Measurements from ENCODE around the gene GCGR. TPM values are rescaled to one million over a fixed set of nuclear protein-coding genes. Genes with fewer than 3 reads are reported as not detected.

The GCGR gene
- total RNA-seq, 4 donors from 2014 or later = 0.47 TPM; not detected in 3

DNA sequence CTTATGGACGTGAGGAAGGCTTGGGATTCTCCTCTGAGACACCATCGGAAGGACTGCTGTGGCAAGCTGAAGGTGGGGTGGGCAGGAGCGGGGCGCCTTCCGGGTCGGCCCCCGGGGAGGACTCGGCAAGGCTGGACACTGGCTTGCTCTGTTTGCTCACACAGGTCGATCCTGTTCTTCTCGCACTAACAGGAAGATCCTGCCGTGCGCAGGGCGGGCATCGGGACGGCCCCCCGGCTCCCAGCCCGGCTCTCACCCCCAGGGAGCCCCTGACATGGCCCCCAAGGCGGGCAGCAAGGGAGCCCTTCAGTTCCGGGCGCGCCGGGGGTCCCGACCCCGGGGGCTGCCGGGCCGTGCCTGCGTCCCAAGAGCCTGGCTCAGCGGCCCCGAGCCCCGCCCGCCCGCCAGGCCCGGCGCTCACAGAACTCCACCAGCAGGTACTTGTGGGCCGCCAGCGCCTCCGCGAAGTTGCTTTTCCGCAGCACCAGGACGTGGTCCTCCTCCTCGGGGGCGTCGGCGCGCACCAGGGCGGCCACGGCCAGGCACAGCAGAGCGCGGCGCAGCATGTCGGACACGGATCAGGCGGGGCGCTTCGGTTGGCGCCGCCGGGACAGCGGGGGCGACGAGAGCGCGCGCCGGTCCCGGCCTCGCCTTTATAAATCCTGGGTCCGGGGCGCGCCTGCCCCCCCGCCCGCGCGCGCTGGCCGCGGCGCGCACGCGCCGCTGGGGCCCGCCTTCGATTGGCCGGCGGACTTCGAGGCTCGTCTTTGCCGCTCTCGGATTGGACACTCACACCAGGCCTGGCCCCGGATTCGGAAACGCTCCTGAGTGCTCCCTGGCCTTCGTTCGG, 56.2 kb downstream of the GCGR start, which contains the start of gene P4HB:
TSS of gene P4HB (minus strand) at position 630 of the 850 bp plus-strand sequence. CDS start at position 566, 64 bp downstream.
- Histone ChIP-seq H3K4me1 (peaks cover 0 to 70% (median 25%) of the 10 kb centered on the region in 3 donors), H3K27me3 (no peaks in the 10 kb centered on the region), H3K9me3 (no peaks in the 10 kb centered on the region), H3K36me3 (peaks cover 0 to 44% of the 10 kb centered on the region in 2 donors), H3K4me3 (peak within 1 kb of the TSS; percentile 84 to 88), H3K27ac (peak within 1 kb of the TSS; percentile 87 to 98 (median 91))
- ATAC-seq = no peak
- 0% methylated on average over 8 of the region's 95 CpGs; no CpG with 5 or more reads in 1 of the 2 donors for WGBS, 2 donors (ENCODE audit: low coverage in 1 of 2)
- peak; percentile 74 to 89 for TF ChIP-seq POLR2A (IDR thresholded peaks at IDR 0.05)
- peak; percentile 65 for TF ChIP-seq POLR2AphosphoS5 (IDR thresholded peaks at IDR 0.05)
- no peak for TF ChIP-seq EP300 (IDR thresholded peaks at IDR 0.05)
- TF ChIP-seq, protein P1, sequence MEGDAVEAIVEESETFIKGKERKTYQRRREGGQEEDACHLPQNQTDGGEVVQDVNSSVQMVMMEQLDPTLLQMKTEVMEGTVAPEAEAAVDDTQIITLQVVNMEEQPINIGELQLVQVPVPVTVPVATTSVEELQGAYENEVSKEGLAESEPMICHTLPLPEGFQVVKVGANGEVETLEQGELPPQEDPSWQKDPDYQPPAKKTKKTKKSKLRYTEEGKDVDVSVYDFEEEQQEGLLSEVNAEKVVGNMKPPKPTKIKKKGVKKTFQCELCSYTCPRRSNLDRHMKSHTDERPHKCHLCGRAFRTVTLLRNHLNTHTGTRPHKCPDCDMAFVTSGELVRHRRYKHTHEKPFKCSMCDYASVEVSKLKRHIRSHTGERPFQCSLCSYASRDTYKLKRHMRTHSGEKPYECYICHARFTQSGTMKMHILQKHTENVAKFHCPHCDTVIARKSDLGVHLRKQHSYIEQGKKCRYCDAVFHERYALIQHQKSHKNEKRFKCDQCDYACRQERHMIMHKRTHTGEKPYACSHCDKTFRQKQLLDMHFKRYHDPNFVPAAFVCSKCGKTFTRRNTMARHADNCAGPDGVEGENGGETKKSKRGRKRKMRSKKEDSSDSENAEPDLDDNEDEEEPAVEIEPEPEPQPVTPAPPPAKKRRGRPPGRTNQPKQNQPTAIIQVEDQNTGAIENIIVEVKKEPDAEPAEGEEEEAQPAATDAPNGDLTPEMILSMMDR (IDR thresholded peaks at IDR 0.05) = no peak

DNA sequence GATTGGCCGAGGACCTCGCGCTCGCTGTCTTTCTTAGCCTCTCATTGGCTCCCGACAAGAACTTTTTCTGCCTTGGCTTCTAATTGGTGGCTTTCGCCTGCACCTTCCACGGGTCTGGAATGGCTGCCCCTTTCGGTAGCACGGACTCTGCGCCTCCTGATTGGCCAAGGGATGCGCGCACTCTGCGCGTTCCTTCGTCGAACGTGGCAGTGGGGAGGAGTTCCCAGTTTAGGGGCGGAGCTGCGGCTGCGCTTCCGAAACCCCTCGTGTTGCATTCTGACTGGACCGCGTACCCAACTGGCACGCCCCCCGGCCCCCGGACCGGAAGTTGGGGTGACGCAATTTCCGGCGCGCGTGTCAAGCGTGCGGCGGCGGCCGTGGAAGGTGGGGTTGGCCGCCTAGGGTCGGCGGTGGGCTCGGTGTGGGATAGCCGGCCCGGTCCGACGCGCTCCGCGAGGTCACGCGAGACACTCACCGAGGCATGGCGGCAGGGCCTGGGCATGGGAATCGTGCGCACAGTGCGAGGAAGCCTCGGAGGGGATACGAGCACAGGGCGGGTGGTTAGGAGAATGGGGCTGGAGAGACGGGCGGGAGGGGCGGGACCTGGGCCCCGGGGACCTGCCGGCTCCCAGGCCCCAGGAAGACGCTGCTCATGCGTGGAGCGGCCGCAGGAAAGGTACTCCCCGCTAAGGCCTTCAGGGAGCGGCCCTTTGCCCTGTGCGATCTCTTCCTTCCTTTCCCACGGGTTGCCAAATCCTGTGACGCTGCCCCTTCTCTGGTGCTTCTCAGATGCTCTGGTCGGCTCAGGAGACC, 57.0 kb downstream of the GCGR start:
- peak overlapping the region; percentile 51 to 88 for H3K4me3 ChIP-seq
- peak overlapping the region; percentile 87 to 97 (median 91) for H3K27ac ChIP-seq
- H3K27me3 ChIP-seq = no peaks in the 10 kb centered on the region
- 1 to 2% methylated on average over 11 to 16 of the region's 74 CpGs for WGBS, 2 donors (ENCODE audit: low coverage in 1 of 2)
- H3K9me3 ChIP-seq = no peaks in the 10 kb centered on the region
- H3K36me3 ChIP-seq = peaks cover 0 to 44% of the 10 kb centered on the region in 2 donors
- no peak for TF ChIP-seq EP300 (IDR thresholded peaks at IDR 0.05)
- TF ChIP-seq POLR2AphosphoS5 (IDR thresholded peaks at IDR 0.05) = peak; percentile 98
- peak; percentile 92 to 94 for TF ChIP-seq POLR2A (IDR thresholded peaks at IDR 0.05)
- TF ChIP-seq, protein P1 (IDR thresholded peaks at IDR 0.05) = peak in 1 of 4 experiments; percentile 36
- ATAC-seq = peak; percentile 96
- peaks cover 0 to 67% (median 25%) of the 10 kb centered on the region in 3 donors for H3K4me1 ChIP-seq

DNA sequence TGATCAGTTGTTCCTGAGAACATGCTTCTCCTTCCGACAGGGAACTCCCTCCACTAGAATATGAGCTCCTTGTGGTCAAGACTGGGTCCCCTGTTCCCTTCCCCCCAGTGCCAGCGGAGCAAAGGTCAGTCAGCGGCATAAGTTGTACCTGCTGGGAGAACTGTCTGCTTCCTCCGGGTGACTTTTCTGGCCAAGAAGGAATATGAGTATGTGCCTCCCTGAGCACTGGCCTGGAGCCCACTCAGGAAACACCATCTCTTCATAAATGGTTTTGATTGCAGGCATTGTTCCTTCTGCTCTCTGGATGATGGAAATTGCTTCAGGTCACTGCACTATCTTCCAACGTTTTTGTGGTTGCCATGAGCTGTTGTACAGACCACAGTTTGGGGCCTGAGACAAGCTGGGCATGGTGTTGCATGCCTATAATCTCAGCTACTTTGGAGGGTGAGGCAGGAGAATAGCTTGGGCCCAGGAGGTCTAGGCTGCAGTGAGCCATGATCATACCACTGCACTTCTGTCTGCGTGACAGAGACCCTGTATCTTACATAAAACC, 59.2 kb downstream of the GCGR start:
- WGBS, 2 donors (ENCODE audit: low coverage in 1 of 2) = 53 to 73% methylated on average over 2 to 3 of the region's 6 CpGs
- Histone ChIP-seq H3K9me3 (no peaks in the 10 kb centered on the region), H3K4me3 (no peak overlapping the region), H3K4me1 (peaks cover 0 to 69% (median 32%) of the 10 kb centered on the region in 3 donors), H3K27me3 (no peaks in the 10 kb centered on the region), H3K27ac (no peak overlapping the region), H3K36me3 (peaks cover 0 to 34% of the 10 kb centered on the region in 2 donors)
- no peak for ATAC-seq
- TF ChIP-seq POLR2A (IDR thresholded peaks at IDR 0.05) (no peak), EP300 (IDR thresholded peaks at IDR 0.05) (no peak), POLR2AphosphoS5 (IDR thresholded peaks at IDR 0.05) (no peak)
- TF ChIP-seq, protein P1 (IDR thresholded peaks at IDR 0.05) = no peak

Other genes starting within 250 kb of the GCGR start
- gene NPLOC4, start 167.0 kb upstream of the GCGR start, total RNA-seq = 10 to 100 TPM; 49.5 to 83.8 (median 58.0) TPM
- under 1 TPM in 3 of 4 donors, not detected in 1; 0.27 to 0.89 (median 0.30) TPM for gene TSPAN10, start 167.0 kb upstream of the GCGR start, total RNA-seq
- under 1 TPM in 1 of 4 donors, not detected in 3; 0.62 TPM for gene PDE6G, start 147.6 kb upstream of the GCGR start, total RNA-seq
- gene OXLD1, start 137.5 kb upstream of the GCGR start, total RNA-seq = 10 to 100 TPM; 19.4 to 31.8 (median 25.3) TPM
- 10 to 100 TPM in 2 of 4 donors, 1 to 10 TPM in 2; 8.2 to 16.1 (median 11.4) TPM for gene CCDC137, start 137.4 kb upstream of the GCGR start, total RNA-seq
- gene ARL16, start 120.4 kb upstream of the GCGR start, total RNA-seq = 10 to 100 TPM; 26.2 to 52.8 (median 30.2) TPM
- gene HGS, start 120.1 kb upstream of the GCGR start, total RNA-seq = 10 to 100 TPM; 51.5 to 90.5 (median 66.6) TPM
- 10 to 100 TPM; 27.5 to 42.9 (median 29.3) TPM for gene MRPL12, start 100.8 kb upstream of the GCGR start, total RNA-seq
- gene SLC25A10, start 91.9 kb upstream of the GCGR start, total RNA-seq = 1 to 10 TPM; 3.0 to 8.8 (median 5.0) TPM
- 100 to 1,000 TPM in 1 of 4 donors, 10 to 100 TPM in 3; 70.4 to 131 (median 85.9) TPM for gene MCRIP1, start 29.1 kb downstream of the GCGR start, total RNA-seq
- not detected for gene PPP1R27, start 30.9 kb downstream of the GCGR start, total RNA-seq
- gene P4HB, start 56.4 kb downstream of the GCGR start, total RNA-seq = 100 to 1,000 TPM; 257 to 365 (median 324) TPM
- 100 to 1,000 TPM; 120 to 219 (median 169) TPM for gene ARHGDIA, start 67.2 kb downstream of the GCGR start, total RNA-seq
- 10 to 100 TPM; 26.6 to 68.1 (median 55.5) TPM for gene ALYREF, start 87.4 kb downstream of the GCGR start, total RNA-seq
- gene ANAPC11, start 87.6 kb downstream of the GCGR start, total RNA-seq = 100 to 1,000 TPM in 3 of 4 donors, 10 to 100 TPM in 1; 81.0 to 128 (median 119) TPM
- under 1 TPM in 2 of 4 donors, not detected in 2; 0.12 to 0.16 TPM for gene NPB, start 98.1 kb downstream of the GCGR start, total RNA-seq
- gene PCYT2, start 107.2 kb downstream of the GCGR start, total RNA-seq = 10 to 100 TPM; 18.4 to 45.8 (median 34.4) TPM
- gene SIRT7, start 114.0 kb downstream of the GCGR start, total RNA-seq = 10 to 100 TPM; 14.3 to 24.1 (median 18.3) TPM
- 10 to 100 TPM; 18.8 to 39.3 (median 25.3) TPM for gene MAFG, start 123.6 kb downstream of the GCGR start, total RNA-seq
- gene PYCR1, start 133.2 kb downstream of the GCGR start, total RNA-seq = 1 to 10 TPM; 3.4 to 6.8 (median 5.1) TPM
- not detected for gene MYADML2, start 143.1 kb downstream of the GCGR start, total RNA-seq
- under 1 TPM in 1 of 4 donors, not detected in 3; 0.22 TPM for gene NOTUM, start 157.0 kb downstream of the GCGR start, total RNA-seq
- gene ASPSCR1, start 173.5 kb downstream of the GCGR start, total RNA-seq = 10 to 100 TPM; 11.7 to 24.4 (median 18.6) TPM
- gene CENPX, start 218.7 kb downstream of the GCGR start, total RNA-seq = 100 to 1,000 TPM in 1 of 4 donors, 10 to 100 TPM in 3; 65.3 to 110 (median 78.8) TPM
- 10 to 100 TPM in 2 of 4 donors, 1 to 10 TPM in 2; 4.4 to 16.3 (median 12.4) TPM for gene LRRC45, start 219.2 kb downstream of the GCGR start, total RNA-seq
- 1 to 10 TPM in 1 of 4 donors, under 1 TPM in 2, not detected in 1; 0.50 to 6.9 (median 0.54) TPM for gene RAC3, start 227.5 kb downstream of the GCGR start, total RNA-seq
- 100 to 1,000 TPM in 2 of 4 donors, 10 to 100 TPM in 2; 70.7 to 140 (median 108) TPM for gene DCXR, start 233.5 kb downstream of the GCGR start, total RNA-seq
- 10 to 100 TPM; 28.8 to 48.2 (median 34.3) TPM for gene RFNG, start 247.7 kb downstream of the GCGR start, total RNA-seq
- 100 to 1,000 TPM in 1 of 4 donors, 10 to 100 TPM in 3; 69.3 to 103 (median 77.2) TPM for gene GPS1, start 247.7 kb downstream of the GCGR start, total RNA-seq